HepG2 (cell line): ENCODE measurements around the gene TXNL4A. TPM values are rescaled to one million over a fixed set of nuclear protein-coding genes. Genes with fewer than 3 reads are reported as not detected.

Experiments used
- ATAC-seq: fragments of 200-7000 bp; cut with Tn5 transposase; 3 replicates; pipeline ENCODE4 v1.9.1; 2020; ENCODE audit warnings: mild to moderate bottlenecking, moderate library complexity
- BruUV-seq: library from RNA; stranded (reverse); fragments of 400-500 nt; replicated peaks from 2 replicates; lab custom pipeline; 2021; lab: Mats Ljungman, UMichigan
- CTCF ChIA-PET: fragments of 300-600 bp; formaldehyde crosslinking; extraction: SDS; loops from one replicate; lab custom pipeline; 2021; ENCODE audit warnings: low total read pairs, inconsistent platforms, low intra/inter-chr PET ratio; lab: Yijun Ruan, JAX
- POLR2A ChIA-PET: fragments of 350-600 bp; sonication (Branson Sonifier 250); formaldehyde crosslinking; loops from one replicate; lab custom pipeline; 2020; ENCODE audit warnings: antibody characterized with exemption, inconsistent platforms; lab: Yijun Ruan, JAX
- DNase-seq: peaks from one replicate; pipeline ENCODE4 v3.0.0-alpha.2; 2015; ENCODE audit warnings: low spot score
- FAIRE-seq: peaks from 3 replicates; lab custom pipeline; 2011; peaks lifted over from hg19 to GRCh38; lab: Jason Lieb, UNC
- H2AFZ ChIP-seq: one replicate; pipeline ENCODE4 v1.6.1; 2011; ENCODE audit warnings: low read length, inconsistent platforms
- H3K27ac ChIP-seq: fragments of 300-600 bp; 3 replicates; pipeline ENCODE4 v1.8.0; 2011; ENCODE audit warnings: mixed run types, mild to moderate bottlenecking, mixed read lengths, low read length, inconsistent platforms; ENCODE audit not compliant: insufficient read depth; ENCODE audit errors: extremely low read length
- H3K27me3 ChIP-seq, 2 experiments: fragments of 200-600 bp in 1 of 2; 2 replicates in 1 of 2; 3 replicates in 1 of 2; pipeline versions ENCODE4 v1.6.0 to v1.8.0; 2011; ENCODE audit warnings: low read length in 2 of 2, mild to moderate bottlenecking in 2 of 2, moderate library complexity in 2 of 2, inconsistent platforms in 1 of 2; ENCODE audit not compliant: insufficient read depth in 2 of 2, control insufficient read depth in 1 of 2
- H3K36me3 ChIP-seq, 2 experiments: fragments of 200-600 bp in 1 of 2; replicated peaks in 1 of 2; 2 replicates in 1 of 2; 3 replicates in 1 of 2; pipeline versions ENCODE4 v1.5.1 to v1.8.0; 2011; ENCODE audit warnings: low read length in 2 of 2, inconsistent platforms in 1 of 2; ENCODE audit not compliant: insufficient read depth in 2 of 2, control insufficient read depth in 1 of 2
- H3K4me1 ChIP-seq: 2 replicates; pipeline ENCODE4 v1.5.1; 2012; ENCODE audit warnings: low read length, inconsistent platforms; ENCODE audit not compliant: insufficient read depth
- H3K4me2 ChIP-seq: 2 replicates; pipeline ENCODE4 v1.6.0; 2011; ENCODE audit warnings: low read depth, low read length, inconsistent platforms
- H3K4me3 ChIP-seq, 3 experiments: fragments of 200-600 bp in 1 of 3; sonication (generic), shearing (Covaris generic) in 1 of 3; replicated peaks in 1 of 3; 2 replicates each; pipeline ENCODE4 v1.5.1; 2011 to 2016; ENCODE audit warnings: low read length in 3 of 3, inconsistent platforms in 2 of 3, low read depth in 2 of 3, mild to moderate bottlenecking in 2 of 3, control low read depth in 1 of 3, mixed read lengths in 1 of 3; ENCODE audit not compliant: insufficient read depth in 1 of 3
- H3K79me2 ChIP-seq: one replicate; pipeline ENCODE4 v1.6.1; 2011; ENCODE audit warnings: low read length, inconsistent platforms; ENCODE audit not compliant: insufficient read depth
- H3K9ac ChIP-seq: 2 replicates; pipeline ENCODE4 v1.6.0; 2011; ENCODE audit warnings: mild to moderate bottlenecking, low read depth, low read length, inconsistent platforms; ENCODE audit not compliant: insufficient read depth
- H3K9me3 ChIP-seq: 2 replicates; pipeline ENCODE4 v1.5.1; 2012; ENCODE audit warnings: mild to moderate bottlenecking, low read length
- H4K20me1 ChIP-seq: 2 replicates; pipeline ENCODE4 v1.6.0; 2011; ENCODE audit warnings: inconsistent platforms, mild to moderate bottlenecking, low read length, moderate library complexity; ENCODE audit not compliant: insufficient read depth
- CC2D1A ChIP-seq: sonication (generic); formaldehyde crosslinking; IDR thresholded peaks from 2 replicates; pipeline ENCODE4 v1.8.1; 2023; ENCODE audit warnings: mild to moderate bottlenecking, missing genetic modification reagents
- GMEB2 ChIP-seq: IDR thresholded peaks from 2 replicates; pipeline ENCODE4 v1.6.1; 2016; ENCODE audit warnings: missing biosample characterization, missing genetic modification reagents, low read depth
- HOXA9 ChIP-seq: sonication (generic); formaldehyde crosslinking; IDR thresholded peaks from 2 replicates; pipeline ENCODE4 v1.8.1; 2022; ENCODE audit warnings: missing genetic modification reagents, mild to moderate bottlenecking, moderate library complexity, borderline replicate concordance
- PPARG ChIP-seq: conservative IDR thresholded peaks from 2 replicates; pipeline ENCODE4 v1.6.1; 2016; ENCODE audit warnings: missing biosample characterization, missing genetic modification reagents
- SP2 ChIP-seq: sonication (generic); formaldehyde crosslinking; IDR thresholded peaks from 2 replicates; pipeline ENCODE4 v1.5.1; 2020; ENCODE audit warnings: mild to moderate bottlenecking, missing genetic modification reagents
- TAF1 ChIP-seq: sonication (generic); formaldehyde crosslinking; IDR thresholded peaks from 2 replicates; pipeline ENCODE4 v1.4.0; 2020; ENCODE audit warnings: missing genetic modification reagents
- WIZ ChIP-seq: sonication (generic); formaldehyde crosslinking; IDR thresholded peaks from 2 replicates; pipeline ENCODE4 v1.5.1; 2020; ENCODE audit warnings: mild to moderate bottlenecking, missing genetic modification reagents
- YEATS4 ChIP-seq: sonication (generic); formaldehyde crosslinking; IDR thresholded peaks from 2 replicates; pipeline ENCODE4 v1.4.0; 2020; ENCODE audit warnings: missing genetic modification reagents, borderline replicate concordance
- ZFP62 ChIP-seq: sonication (generic); formaldehyde crosslinking; IDR thresholded peaks from 2 replicates; pipeline ENCODE4 v1.4.0; 2020; ENCODE audit warnings: missing genetic modification reagents
- ZNF292 ChIP-seq: sonication (generic); formaldehyde crosslinking; IDR thresholded peaks from 2 replicates; pipeline ENCODE4 v1.8.1; 2022; ENCODE audit warnings: mild to moderate bottlenecking, low read depth, missing genetic modification reagents, borderline replicate concordance
- WGBS: methylation state at CpG from one replicate; pipeline ENCODE4 v1.1.6; 2017; ENCODE audit warnings: low lambda C conversion rate; 5-methylcytosine and 5-hydroxymethylcytosine counted together
- in situ Hi-C: cut with HindIII; loops from 2 replicates; pipeline ENCODE4 v1.10.0; 2017; ENCODE audit warnings: low pct_unique_long_range_greater_than_20kb; ENCODE audit not compliant: extremely low pct_ligation_motif_present
- intact Hi-C: fragments of 100-400 bp; cut with micrococcal nuclease; formaldehyde crosslinking; loops from one replicate; pipeline ENCODE4 v1.10.0; 2022; ENCODE audit not compliant: unreplicated experiment
- polyA plus RNA-seq, 8 experiments: library from polyadenylated mRNA; depleted of rRNA in 3 of 8; stranded (reverse) in 7 of 8; unstranded in 1 of 8; fragments of >200 nt; fragmentation: Illumina TruSeq in 4 of 8; extraction: Trizol in 4 of 8; gene quantifications; 2 replicates each; pipeline versions ENCODE4 v1.2.1 to v1.2.3, GENCODE V29; 2011 to 2016; ENCODE audit warnings: low read depth in 4 of 8, missing spikeins in 1 of 8, mixed read lengths in 1 of 8; ENCODE audit not compliant: insufficient read depth in 1 of 8
- total RNA-seq, 5 experiments: library from RNA; depleted of rRNA; stranded (reverse); fragments of >200 nt; fragmentation: Illumina TruSeq; extraction: Trizol; gene quantifications; 2 replicates each; pipeline ENCODE4 v1.2.3, GENCODE V29; 2016; ENCODE audit warnings: low read depth in 1 of 5
- TF ChIP-seq, protein P1 (sequence below): IDR thresholded peaks from 2 replicates; pipeline ENCODE4 v1.6.1; 2012; ENCODE audit warnings: low read length, improper control_type of control experiment

Gene TXNL4A
- total and polyA plus RNA-seq, 2 of the 13 experiments (the other 11 are each of a cell fraction or from before 2014, with no cell fraction given), result 172 to 202 TPM

DNA sequence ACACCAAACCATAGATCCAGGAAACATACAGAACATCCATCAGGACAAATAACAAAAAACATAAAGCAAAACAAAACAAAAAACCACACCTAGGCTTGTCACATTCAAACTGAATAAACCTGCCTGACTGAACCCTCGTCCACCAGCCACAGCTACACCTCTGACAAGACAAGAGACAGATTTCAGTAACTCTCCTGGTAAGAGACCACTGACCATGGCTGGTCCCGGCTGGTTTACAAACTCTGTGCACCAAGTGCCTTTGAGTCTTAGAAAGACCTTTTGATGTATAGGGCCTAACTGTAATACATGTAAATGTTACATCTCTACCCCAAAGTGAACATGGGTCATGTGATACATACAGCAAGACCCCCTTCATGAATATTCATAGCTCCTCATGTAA is 32.1 kb downstream of the TXNL4A start:
- in situ Hi-C loops, result no loop called here
- Histone ChIP-seq H3K4me1 (peaks cover 39% of the 10 kb centered on the region), H3K79me2 (no peaks in the 10 kb centered on the region), H3K27ac (no peak overlapping the region), H4K20me1 (no peaks in the 10 kb centered on the region), H3K9me3 (no peaks in the 10 kb centered on the region), H3K4me3 (no peak overlapping the region), H3K4me2 (no peak overlapping the region), H3K9ac (no peak overlapping the region), H2AFZ (no peak overlapping the region), H3K27me3 (no peaks in the 10 kb centered on the region), H3K36me3 (no peaks in the 10 kb centered on the region)
- ChIA-PET CTCF (no interaction called here), POLR2A (no interaction called here)
- no peak for ATAC-seq
- no peak for DNase-seq
- intact Hi-C loops, result no loop called here
- WGBS, result 92% methylated on average over 1 of the region's 2 CpGs
- FAIRE-seq, result no peak
- BruUV-seq, result no TSS peak
- TF ChIP-seq HOXA9 (CRISPR knock-in tag), result no peak
- TF ChIP-seq CC2D1A (CRISPR knock-in tag), result no peak
- no peak for TF ChIP-seq TAF1 (CRISPR knock-in tag)
- no peak for TF ChIP-seq ZFP62
- TF ChIP-seq, protein P1, sequence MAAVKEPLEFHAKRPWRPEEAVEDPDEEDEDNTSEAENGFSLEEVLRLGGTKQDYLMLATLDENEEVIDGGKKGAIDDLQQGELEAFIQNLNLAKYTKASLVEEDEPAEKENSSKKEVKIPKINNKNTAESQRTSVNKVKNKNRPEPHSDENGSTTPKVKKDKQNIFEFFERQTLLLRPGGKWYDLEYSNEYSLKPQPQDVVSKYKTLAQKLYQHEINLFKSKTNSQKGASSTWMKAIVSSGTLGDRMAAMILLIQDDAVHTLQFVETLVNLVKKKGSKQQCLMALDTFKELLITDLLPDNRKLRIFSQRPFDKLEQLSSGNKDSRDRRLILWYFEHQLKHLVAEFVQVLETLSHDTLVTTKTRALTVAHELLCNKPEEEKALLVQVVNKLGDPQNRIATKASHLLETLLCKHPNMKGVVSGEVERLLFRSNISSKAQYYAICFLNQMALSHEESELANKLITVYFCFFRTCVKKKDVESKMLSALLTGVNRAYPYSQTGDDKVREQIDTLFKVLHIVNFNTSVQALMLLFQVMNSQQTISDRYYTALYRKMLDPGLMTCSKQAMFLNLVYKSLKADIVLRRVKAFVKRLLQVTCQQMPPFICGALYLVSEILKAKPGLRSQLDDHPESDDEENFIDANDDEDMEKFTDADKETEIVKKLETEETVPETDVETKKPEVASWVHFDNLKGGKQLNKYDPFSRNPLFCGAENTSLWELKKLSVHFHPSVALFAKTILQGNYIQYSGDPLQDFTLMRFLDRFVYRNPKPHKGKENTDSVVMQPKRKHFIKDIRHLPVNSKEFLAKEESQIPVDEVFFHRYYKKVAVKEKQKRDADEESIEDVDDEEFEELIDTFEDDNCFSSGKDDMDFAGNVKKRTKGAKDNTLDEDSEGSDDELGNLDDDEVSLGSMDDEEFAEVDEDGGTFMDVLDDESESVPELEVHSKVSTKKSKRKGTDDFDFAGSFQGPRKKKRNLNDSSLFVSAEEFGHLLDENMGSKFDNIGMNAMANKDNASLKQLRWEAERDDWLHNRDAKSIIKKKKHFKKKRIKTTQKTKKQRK, result no peak
- no peak for TF ChIP-seq WIZ (CRISPR knock-in tag)
- TF ChIP-seq GMEB2 (CRISPR knock-in tag), result no peak
- no peak for TF ChIP-seq SP2 (CRISPR knock-in tag)
- no peak for TF ChIP-seq YEATS4 (CRISPR knock-in tag)
- no peak for TF ChIP-seq PPARG (CRISPR knock-in tag)
- no peak for TF ChIP-seq ZNF292
